CD4-positive, alpha-beta T cell treated with Interleukin-15 for 4 hours (primary cell): Measurements from ENCODE around the gene TSSC4.

Experiments used
- DNase-seq: peaks from one replicate; pipeline ENCODE4 v3.0.0-alpha.2; 2020; ENCODE audit warnings: low spot score

The TSSC4 gene

DNA sequence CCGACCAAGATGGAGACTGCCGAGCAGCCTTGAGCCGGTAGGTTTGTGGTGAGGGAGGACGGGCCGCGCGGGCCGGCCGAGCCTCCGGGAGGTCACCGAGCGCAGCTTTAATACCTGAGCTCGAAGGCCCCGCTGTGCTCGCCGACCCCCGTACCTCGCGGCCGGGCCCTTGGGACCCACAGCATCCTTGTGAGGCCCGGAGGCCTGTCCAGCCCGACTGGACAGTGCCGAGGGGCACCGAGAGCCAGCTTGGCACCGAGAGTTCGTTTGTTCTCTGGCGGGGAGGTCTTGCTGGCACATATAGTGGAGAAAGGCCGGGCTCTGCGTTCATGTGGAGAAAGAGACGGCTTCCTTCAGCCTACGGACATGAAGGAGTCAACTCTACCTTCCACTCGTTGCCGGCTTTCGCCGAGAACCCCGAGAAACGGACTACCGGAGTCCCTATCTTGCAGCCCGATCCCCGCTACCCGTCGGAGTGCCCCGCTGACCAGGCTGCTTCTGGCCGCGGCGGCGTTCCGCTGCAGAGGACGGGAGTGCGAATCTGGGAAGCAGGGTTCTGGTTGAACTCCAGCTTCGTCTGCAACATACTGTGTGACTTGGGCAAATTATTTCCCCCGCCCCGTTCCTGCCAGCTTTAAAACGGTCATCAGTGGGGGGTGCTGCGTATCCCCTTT, 349 bp downstream of the TSSC4 start:
- DNase-seq, result no peak

DNA sequence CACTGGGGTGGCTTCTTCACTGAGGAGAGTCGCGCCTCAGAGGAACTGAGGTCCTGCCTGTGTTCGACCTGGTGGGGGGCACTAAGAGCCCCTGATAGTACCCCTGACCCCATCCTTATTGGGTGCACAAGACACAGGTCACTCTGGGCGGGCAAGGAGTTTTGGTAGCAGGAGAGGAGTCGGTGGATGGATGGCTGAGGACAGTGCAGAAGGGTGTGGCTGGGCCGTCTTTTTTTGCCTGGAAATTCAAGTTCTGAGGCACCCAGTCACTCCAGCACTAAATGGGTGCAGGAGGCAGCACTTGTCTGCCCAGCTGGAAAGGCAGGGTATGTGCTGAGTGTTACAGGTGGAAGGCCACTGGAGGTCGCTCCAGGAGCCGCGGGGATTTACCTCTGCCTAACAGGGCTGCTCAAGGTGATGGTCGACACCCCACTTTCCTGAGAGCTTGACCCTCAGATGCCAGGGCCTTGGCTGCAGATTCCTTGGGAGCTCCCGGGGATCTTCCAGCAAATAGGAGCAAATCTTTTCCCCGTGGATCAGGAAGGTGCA, 960 bp downstream of the TSSC4 start:
- no peak for DNase-seq

DNA sequence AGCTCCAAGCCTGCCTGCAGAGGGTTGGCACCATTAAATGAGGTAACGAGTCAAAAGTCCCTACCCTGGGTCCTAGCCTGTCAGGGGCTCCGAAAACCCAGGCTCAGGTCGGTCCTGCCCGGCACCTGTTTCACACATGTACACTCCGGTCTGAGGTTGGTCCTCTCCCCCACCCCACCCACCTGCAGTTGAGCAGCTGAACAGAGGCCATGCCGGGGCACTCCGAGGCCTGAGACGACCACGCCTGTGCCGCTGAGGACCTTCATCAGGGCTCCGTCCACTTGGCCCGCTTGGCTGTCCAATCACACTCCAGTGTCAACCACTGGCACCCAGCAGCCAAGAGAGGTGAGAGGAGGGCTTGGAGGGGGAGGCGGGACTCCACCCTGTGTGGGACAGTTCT, 1.6 kb downstream of the TSSC4 start:
- DNase-seq, result no peak

DNA sequence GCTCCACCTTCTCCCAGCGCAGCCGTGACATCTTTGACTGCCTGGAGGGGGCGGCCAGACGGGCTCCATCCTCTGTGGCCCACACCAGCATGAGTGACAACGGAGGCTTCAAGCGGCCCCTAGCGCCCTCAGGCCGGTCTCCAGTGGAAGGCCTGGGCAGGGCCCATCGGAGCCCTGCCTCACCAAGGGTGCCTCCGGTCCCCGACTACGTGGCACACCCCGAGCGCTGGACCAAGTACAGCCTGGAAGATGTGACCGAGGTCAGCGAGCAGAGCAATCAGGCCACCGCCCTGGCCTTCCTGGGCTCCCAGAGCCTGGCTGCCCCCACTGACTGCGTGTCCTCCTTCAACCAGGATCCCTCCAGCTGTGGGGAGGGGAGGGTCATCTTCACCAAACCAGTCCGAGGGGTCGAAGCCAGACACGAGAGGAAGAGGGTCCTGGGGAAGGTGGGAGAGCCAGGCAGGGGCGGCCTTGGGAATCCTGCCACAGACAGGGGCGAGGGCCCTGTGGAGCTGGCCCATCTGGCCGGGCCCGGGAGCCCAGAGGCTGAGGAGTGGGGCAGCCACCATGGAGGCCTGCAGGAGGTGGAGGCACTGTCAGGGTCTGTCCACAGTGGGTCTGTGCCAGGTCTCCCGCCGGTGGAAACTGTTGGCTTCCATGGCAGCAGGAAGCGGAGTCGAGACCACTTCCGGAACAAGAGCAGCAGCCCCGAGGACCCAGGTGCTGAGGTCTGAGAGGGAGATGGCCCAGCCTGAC, 2.5 kb downstream of the TSSC4 start:
- no peak for DNase-seq

DNA sequence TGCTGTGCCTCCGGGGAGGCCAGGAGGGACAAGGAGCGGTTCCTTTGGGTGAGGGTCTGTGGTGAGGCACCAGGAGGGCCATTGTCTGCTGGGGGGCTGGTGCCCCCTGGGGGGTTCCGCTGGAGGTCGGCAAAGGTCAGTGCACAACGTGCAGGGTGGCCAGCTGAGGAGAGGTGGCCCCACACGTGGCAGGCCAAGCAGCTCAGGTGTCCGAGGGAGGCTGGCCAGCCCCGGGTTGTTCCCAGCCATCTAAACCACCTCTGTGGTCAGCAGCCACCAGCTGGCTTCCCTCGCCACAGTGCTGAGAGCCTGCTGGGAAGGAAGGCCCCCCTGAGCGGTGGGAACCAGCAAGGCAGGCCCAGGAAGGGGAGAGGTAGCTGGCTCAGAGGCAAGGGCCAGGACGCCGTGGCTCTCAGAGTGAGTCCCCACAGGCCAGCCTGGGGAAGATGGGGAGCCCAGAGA, 4.2 kb downstream of the TSSC4 start:
- no peak for DNase-seq

DNA sequence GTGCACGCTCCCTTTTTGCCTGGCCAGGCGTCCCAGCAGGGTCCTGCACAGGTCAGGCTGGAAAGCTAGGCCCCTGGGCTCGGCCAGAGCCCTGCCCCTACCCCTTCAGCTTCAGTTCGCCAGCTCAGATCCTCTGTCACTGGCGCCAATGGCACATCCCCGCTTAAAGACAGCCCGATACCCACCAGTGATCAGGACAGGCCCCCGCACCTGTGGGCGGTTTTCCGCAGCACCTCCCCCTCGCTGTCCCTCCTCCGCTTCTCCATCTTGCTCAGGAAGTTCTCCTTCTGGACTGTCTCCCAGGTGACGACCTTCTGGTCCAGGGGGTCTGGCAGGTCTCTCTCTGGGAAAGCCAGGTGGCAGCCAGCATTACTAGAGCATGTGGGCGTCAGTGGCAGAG, 5.9 kb downstream of the TSSC4 start:
- no peak for DNase-seq

DNA sequence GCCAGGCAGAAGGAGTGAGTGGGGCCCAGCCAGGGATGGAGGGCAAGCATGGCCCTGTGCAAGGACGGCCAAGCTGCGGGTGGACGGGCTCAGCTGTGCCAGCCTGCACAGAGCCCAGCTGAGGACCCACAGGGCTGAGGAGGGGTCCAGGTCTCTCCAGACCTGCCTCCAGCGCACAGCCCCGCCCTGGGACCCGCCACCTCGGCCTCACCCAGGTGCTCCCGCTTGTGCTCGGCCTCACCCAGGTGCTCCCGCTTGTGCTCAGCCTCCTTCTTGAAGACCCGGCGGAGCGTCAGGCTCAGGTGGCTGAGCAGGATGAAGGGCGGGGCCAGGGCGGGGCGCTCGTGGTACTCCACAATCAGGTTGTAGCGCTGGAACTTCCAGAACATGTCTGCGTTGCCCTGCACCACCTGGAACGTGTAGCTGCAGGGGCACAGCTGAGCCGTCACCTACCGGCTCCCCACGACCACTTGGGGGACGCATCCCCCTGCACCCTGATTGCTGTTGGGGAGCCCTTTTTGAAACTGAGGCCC, 6.4 kb downstream of the TSSC4 start:
- DNase-seq, result no peak

DNA sequence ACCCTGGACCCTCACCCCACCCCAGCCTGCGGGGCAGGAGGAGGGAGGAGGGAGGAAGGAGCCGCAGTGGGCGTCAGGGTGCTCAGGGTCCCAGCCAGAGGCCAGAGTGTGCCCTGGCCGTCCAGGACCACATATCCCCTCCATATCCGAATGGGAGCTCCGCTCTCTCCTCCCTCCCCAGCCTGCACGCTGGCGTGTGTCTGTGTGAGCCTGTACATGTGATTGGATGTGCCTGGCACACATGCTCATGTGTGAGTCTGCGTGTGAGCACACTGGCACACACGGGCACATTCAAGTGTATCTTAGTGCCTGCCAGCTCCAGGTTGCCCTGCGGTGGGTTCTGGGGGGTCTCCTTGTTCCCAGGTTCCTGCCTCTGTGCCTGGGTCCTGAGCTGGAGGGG, 8.1 kb downstream of the TSSC4 start:
- DNase-seq, result no peak

DNA sequence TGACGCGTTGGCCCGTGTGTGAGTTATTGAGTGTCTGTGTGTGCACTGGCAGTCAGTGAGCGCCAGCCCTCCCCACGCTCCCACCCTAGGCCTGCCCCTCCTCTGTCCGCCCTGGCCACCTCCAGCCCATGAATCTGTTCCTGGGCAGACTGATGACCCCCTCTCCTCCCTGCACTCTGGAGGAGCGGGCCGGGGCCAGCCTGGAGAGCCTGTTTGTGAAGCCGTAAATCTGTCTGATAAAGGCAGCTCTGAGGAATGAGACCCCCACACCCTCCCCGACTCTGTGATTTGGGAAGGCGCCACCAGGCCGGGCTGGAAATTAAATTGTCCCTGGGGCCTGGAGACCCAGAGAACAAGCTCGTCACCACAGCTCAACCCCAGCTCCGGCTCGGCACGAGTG, 8.6 kb downstream of the TSSC4 start:
- DNase-seq, result no peak

DNA sequence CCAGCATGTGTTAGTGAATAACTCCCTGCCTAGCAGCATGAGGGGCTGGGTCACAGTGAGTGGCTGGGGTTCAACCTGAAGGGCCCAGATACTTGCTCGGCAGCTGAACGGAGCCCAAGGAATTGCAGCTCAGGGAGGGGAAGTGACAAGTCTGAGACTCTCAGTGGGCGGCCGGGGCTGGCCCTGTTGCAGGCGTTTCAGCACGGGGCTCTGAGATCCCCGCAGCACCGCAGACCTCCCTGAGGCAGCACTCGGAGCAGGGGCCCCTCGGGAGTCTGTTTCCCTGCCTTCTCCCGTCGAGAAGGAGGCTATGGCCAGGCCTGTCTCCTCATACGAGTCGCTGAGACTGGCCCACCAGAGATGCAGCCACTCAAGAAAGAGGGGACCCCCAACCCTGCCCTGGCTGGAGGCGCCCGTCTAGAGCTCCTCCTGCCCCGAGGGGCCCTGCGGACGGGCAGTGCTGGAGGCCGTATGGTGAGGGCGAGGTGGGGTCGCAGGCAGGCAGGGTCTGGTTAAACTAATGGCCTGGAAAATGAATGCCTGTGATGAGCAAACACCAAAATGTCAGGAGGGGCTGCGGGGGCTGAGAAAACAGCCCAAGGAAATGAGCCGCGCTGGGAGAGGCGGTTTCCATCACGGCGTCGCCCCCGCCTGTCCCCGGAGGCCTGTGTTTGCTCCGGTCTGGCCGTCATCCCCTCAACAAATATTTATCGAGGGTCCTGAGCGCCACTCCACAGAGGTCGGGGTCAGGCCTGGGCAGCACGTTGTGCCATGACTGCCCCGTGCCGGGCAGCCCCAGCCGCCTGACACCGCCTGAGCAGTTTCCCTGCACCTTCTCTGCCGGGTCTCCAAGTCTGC, 9.3 kb downstream of the TSSC4 start:
- no peak for DNase-seq

DNA sequence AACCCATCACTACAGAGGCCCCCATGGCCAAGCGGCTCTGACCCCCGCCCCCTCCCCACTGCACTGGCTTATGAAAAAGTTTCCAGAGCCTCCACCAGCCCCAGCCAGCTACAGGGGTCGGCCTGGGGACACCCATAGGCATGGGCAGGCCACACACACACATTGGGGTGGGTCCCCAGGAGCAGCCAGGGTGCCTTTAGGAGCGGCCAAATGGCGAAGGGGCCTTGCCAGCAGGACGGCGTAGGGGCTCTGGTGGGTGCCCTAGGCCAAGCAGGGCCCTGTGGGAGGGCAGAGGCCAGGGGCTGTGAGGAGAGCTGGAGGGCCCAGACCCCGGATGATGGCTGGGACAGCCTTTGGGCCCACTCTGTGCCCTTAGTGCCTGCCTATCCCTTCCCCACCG, 10.1 kb downstream of the TSSC4 start:
- no peak for DNase-seq

DNA sequence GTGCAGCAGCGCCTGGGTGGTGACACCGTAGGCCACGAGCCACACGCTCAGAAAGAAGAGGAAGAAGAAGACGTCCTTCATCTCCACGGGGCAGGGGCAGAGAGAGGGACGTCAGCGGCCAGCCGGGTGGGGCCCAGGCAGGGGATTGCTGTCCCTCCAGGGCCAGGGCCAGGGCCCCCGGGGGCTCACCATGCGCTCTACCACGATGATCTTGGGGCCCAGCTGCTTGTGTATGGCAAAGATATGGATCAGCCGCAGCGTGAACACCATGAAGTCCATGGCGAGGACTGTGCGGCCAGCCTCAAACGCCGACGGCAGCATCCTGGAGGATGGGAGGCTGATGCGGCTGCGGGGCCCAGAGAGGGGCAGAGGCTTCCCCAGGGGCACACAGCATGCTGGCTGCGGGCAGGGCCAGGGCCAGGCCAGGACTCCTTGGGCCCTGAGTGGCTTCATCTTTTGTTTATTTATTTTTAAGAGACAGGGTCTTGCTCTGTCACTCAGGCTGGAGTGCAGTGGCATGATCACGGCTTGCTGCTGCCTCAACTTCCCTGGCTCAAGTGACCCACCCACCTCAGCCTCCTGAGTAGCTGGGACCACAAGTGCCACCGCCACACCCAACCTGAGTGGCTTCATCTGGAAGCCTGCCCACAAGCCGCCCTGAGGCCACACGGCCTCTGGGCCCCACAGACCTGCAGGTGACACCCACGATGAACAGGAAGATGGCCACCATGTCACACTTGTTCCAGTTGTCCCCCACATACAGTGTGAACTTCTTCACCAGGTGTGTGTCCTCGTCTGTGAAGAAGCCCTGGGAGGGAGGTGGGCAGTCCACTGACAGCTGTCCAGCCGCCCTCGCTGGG, 11.1 kb downstream of the TSSC4 start:
- DNase-seq, result no peak

DNA sequence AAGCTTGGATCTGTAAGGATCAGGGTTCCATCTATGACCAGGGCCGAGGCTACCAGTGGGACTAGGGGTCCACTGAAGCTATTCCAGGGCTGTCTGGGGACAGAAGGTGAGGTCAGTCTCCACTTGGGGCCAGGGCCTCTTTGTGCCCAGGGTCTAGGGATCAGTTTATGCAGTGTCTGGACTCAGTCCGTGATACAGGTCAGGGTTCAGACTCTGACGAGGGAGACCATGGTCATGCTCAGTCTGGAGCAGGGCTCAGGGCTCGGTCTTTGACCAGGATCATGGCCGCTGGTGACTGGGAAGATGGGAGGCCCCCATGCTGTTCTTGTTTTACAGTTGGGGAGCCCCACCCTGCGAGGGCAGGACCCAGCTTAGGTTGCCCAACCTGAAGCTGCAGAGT, 11.8 kb downstream of the TSSC4 start:
- DNase-seq, result no peak

DNA sequence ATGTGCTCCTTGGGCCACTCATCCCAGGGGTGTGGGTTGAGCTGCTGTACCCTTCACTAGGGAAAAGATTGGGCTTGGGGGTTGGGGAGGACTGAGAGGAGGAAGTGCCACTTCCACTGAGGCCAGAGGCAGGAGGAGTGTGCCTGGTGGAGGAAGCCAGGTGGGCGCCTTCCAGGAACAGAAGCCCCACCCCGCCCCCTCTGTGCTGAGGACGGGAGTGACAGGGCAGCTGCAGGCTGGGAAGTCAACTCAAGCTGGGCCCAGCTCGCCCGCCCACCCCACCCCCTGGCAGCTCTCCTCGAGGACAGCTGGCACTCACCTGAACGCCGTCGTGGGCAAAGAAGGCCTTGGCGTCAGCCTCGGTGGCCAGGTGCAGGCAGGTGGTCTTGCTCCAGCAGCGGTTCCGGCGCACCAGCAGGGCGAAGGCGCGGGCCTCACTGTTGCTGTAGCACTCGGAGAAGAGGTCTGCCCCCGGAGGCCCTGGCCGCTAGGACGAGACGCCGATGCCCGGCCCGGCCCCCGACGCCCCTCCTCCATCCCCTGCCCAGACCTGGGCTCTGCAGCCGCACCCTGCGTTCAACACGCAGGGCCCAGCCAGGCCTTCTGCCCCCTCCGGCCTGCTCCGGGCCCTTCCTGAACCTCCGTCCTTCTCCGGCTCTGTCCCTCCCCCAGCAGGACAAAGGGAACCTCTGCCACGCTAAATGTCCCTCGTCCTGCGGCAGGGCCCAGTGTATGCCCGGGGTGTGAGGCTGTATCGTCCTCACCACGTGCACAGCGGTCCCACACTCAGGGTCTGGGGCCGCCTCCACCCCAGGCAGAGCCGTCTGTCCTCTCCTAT, 13.4 kb downstream of the TSSC4 start:
- DNase-seq, result no peak

DNA sequence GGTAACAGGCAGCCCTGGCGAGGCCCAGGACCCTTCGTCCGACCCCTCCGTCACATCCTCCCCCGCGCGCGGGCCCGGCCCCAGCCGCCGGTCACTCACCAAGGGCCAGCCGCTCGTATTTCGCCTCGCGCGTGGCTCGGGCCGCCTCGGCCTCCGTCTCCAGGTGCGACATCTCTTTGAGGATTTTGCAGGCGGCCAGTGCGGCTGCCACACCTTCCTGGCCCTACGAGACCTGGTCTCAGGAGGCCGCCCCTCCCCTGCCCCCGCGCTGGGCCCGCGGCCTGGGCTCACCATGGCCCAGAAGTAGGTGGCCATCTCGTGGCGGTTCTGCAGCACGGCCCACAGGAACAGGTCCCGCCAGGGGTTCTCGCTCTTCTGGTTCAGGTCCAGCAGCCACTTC, 14.1 kb downstream of the TSSC4 start:
- DNase-seq, result no peak

DNA sequence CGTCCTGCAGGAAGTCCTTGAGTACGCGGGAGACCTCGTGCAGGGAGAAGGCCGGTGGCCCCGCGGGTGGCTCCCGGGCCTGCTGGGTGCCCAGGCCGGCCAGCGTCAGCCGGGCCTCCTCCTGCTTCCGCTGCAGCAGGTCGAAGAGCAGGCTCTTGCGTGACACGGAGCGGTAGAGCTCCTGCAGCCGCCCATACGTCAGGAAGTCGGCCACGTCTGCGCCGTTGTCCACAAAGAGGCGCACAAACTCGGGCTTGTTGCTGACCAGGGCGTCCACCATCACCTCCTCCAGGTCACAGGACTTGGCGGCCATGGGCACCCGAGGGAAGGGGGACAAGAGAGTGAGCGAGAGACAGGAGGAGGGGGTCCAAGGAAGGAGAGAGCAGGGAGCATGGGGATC, 14.6 kb downstream of the TSSC4 start:
- DNase-seq, result no peak

DNA sequence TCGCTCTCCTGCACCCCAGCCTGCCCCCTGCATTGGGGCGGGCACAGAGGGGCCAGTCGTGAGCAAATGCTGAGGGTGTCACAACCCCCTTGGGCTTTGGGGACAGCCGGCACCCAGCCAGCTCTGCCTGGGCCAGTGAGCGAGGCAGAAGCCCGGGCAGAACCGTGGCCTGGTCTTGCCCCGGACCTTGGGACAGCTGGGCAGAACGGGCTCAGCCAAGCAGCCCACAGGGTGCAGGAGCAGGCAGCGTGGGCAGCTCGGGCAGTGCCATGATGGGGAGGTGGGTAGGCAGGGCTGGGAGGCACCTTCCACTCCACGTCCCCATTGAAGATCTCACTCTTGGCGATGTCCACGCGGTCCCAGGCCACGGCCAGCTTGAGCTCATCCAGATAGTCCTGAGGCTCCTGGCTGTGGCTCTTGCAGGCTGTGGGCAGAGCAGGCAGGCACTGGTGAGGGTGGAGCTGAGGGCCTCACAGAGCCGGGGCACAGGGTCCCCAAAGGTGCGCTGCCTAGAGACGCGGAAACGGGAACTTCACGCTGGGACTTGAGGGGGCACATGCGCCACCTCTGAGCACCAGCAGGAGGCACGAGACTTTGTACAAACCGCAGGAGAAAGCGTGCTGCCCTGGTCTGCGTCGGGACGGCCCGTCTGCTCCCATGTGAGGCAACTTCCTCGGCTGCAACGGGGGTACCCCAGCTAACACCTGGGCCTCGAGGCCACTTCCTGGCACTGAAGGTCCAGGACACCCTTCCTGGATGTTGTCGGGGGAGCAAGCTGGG, 15.2 kb downstream of the TSSC4 start:
- DNase-seq, result no peak

DNA sequence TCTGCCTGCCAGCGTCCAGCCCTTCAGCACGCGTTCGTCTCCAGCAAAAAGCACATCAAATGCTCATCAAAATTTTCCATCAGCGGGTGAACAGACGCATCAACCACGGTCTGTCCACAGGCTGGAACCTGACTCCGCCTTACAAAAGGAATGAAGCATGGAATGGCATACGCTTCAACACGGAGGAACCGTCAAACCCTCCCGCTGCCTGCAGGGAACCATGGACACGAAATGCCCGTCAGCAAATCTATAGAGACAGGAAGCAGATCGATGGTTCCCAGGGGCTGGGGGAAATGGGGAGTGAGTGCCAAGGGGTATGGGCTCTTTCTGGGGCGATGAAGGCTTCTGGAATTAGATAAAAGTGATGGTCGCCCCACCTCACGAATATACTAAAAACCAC, 16.2 kb downstream of the TSSC4 start:
- DNase-seq, result no peak

DNA sequence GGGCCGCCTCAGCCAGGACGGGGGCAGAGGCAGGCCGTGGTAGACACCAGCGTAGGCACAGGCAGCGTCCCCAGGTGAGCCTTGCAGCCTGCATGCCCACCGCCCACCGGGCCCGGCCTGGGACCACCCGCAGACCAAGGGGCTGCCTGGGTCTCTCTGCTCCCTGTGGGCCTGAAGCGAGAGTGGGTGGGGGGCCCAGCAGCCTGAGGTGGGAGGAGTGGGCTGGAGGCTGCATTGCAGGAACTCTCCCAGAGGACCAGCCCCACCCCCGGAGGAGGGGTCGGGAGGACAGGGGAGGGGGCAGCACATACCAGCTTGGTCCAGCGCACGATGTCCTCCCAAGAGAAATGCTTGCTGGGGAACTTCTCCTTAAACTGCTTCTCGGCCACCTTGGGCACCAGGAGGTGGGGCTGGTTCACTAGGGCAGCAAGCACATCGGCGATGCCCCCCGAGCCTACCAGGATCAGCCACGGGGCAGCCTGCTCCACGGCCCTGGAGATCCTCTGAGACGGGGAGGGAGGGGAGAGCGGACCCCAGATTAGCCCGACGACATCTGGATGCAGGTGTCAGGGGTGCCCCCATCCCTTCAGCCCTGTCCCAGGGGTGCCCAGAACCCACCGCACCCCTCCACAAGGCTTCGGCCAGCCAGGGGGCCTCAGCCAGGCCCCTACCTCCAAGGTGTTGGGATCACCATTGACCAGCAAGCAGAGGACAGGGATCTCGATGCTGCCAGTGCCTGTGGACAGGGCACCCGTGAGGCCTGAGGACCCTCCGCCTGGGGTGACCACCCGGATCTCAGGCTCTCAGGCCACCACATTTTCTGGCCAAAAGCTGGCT, 17.5 kb downstream of the TSSC4 start:
- no peak for DNase-seq
